ENCODE results near the gene STK10. TPM values are rescaled to one million over a fixed set of nuclear protein-coding genes. Genes with fewer than 3 reads are reported as not detected.
A peak's percentile ranks its signal among the peaks of the same experiment; 100 is the strongest.

STK10 gene
- total RNA-seq, 1 donor from 2014 or later = 72.5 TPM

DNA sequence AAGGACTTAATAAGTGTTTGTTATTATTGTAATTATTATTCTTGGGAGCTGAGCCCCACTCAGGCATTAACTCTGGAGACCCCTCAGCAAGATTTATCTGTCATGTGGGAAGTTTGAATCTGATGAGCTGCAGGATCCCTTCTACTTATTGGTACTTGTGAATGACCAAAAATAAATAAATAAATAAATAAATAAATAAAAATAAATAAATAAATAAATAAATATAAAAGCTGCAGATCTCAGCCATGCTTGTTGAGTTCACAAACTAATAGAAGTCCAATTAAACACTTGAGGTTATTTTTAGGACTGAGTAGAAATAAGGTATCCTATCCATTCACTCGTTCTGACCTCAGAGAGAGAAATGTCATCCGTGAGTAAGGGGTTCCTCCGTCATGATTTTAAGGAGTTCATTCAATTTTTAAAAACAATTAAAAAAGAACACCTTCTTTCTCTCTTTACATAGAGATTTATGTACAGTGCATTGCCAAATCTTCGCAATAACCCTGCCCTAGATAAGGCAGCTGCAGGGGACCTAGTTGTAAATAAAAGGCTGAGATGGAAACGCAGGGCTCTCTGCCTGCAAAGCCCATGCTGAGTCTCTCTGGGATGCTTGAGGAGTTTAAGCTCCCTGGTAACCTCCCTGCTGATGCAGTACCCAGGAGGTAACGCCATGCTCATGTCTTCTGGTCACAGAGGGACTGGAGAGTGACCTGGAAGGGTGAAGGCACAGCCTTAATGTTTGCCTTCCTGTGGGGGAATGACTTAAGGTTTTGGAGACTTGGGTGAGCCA lies 7.2 kb upstream of the STK10 start:
- no peaks in the 10 kb centered on the region for H3K4me1 ChIP-seq
- no peak overlapping the region for H3K27ac ChIP-seq
- H3K27me3 ChIP-seq (ENCODE audit: low read depth) = no peaks in the 10 kb centered on the region
- intact Hi-C loops (cut with DNase I) = no loop called here
- ATAC-seq (no peak), DNase-seq (no peak)
- TF ChIP-seq, protein P1, sequence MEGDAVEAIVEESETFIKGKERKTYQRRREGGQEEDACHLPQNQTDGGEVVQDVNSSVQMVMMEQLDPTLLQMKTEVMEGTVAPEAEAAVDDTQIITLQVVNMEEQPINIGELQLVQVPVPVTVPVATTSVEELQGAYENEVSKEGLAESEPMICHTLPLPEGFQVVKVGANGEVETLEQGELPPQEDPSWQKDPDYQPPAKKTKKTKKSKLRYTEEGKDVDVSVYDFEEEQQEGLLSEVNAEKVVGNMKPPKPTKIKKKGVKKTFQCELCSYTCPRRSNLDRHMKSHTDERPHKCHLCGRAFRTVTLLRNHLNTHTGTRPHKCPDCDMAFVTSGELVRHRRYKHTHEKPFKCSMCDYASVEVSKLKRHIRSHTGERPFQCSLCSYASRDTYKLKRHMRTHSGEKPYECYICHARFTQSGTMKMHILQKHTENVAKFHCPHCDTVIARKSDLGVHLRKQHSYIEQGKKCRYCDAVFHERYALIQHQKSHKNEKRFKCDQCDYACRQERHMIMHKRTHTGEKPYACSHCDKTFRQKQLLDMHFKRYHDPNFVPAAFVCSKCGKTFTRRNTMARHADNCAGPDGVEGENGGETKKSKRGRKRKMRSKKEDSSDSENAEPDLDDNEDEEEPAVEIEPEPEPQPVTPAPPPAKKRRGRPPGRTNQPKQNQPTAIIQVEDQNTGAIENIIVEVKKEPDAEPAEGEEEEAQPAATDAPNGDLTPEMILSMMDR (IDR thresholded peaks at IDR 0.05) = no peak
- no peaks in the 10 kb centered on the region for H3K9me3 ChIP-seq
- H3K4me3 ChIP-seq = no peak overlapping the region
- H3K36me3 ChIP-seq = no peaks in the 10 kb centered on the region

DNA sequence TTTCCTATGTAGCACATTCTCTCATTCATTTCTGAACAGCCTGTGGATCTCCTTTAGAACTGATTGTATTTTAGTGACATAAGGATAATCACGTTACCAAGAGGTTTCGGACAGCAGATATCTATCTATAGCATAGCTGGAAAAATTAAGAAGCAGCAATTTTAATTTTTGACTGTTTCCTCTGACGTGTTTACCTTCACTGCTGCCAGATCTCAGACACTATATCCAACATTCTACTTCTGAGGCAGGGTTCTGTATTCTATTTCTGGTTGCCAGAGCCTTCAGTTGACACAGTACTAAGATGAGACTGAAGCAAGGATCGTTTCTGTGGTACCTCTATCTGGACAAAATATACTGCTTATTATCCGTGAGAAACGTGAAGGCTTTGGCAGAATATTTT lies 5.8 kb upstream of the STK10 start, which contains the start of gene EFCAB9:
Gene EFCAB9 (plus strand): TSS at position 301 of the 400 bp plus-strand sequence. CDS start 1 bp downstream, at position 302.
- no peaks in the 10 kb centered on the region for H3K27me3 ChIP-seq (ENCODE audit: low read depth)
- H3K9me3 ChIP-seq = no peaks in the 10 kb centered on the region
- TF ChIP-seq, protein P1 (IDR thresholded peaks at IDR 0.05) = no peak
- DNase-seq (no peak), ATAC-seq (no peak)
- H3K36me3 ChIP-seq = no peaks in the 10 kb centered on the region
- intact Hi-C loops (cut with DNase I) = no loop called here
- no peak within 1 kb of the TSS for H3K27ac ChIP-seq
- H3K4me3 ChIP-seq = no peak within 1 kb of the TSS
- no peaks in the 10 kb centered on the region for H3K4me1 ChIP-seq

DNA sequence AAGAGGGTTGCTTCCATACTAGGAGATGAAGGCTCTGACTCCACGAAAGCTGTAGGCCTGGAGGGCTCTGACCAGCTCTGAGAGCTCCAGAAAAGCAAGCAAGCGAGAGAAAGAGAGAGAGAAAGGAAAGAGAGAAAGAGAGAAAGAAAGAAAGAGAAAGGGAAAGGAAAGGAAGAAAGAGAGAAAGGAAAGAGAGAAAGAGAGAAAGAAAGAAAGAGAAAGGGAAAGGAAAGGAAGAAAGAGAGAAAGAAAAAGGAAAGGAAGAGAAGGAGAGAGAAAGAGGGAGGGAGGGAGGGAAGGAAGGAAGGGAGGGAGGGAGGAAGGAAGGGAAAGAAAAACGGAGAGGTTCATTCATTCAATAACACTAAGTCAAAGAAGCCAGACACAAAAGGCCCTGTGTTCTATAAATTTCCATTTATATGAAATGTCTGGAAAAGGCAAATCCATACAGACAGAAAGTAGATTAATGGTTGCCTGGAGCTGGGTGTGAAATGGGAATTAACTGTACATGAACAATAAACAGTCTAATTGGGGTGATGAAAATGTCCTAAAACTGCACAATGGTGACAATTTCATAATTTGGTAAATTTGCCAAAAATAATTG lies 1.8 kb upstream of the STK10 start:
- Histone ChIP-seq H3K27ac (no peak overlapping the region), H3K4me1 (peaks cover 23% of the 10 kb centered on the region), H3K9me3 (no peaks in the 10 kb centered on the region), H3K36me3 (no peaks in the 10 kb centered on the region), H3K4me3 (no peak overlapping the region), H3K27me3 (ENCODE audit: low read depth) (no peaks in the 10 kb centered on the region)
- DNase-seq = no peak
- ATAC-seq = no peak
- TF ChIP-seq, protein P1 (IDR thresholded peaks at IDR 0.05) = no peak
- intact Hi-C loops (cut with DNase I) = no loop called here

DNA sequence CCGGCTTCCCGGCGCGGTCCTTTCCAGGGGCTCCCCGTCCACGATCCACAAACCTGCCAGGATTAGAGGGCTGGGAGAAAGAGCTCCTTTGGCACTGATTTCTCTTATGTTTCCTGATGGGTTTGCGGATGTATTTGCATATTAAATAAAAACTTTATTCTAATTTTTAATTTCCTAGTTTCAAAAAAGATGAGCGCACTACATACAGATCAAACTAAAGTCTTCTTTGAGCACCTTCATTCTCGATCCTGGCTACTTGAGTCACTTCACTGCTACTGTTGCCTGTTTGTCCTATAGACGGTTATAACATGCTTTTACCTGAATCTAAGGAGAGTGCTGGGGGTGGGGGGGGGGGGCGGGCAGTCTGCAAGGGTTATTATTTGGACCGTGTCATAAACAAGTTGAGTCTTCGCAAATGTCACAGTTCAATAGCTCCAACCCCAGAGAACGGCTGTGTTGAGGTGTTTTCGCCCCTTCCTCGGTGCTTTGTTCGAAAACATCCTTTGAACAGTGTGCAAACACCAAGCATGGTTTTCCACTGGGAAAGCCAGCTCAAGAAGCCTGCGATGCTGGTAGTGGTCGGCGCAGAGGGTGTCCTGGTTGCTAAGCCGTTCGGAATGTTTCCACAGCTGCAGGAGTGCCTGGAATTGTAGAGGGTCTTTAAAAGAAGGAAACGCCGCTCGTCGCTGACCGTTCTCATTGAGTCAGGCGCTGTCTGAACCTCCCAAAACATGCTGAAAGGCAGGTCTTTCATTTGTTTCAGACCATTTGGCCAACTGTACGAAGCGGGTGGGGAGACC lies 1.1 kb upstream of the STK10 start:
- intact Hi-C loops (cut with DNase I) = no loop called here
- H3K9me3 ChIP-seq = no peaks in the 10 kb centered on the region
- H3K27ac ChIP-seq = peak overlapping the region; percentile 94
- no peaks in the 10 kb centered on the region for H3K27me3 ChIP-seq (ENCODE audit: low read depth)
- no peaks in the 10 kb centered on the region for H3K36me3 ChIP-seq
- TF ChIP-seq, protein P1 (IDR thresholded peaks at IDR 0.05) = peak; percentile 12
- H3K4me1 ChIP-seq = peaks cover 30% of the 10 kb centered on the region
- ATAC-seq (no peak), DNase-seq (no peak)
- peak overlapping the region; percentile 99 for H3K4me3 ChIP-seq

Data from lower lobe of right lung (tissue), 2 donors.